ENCODE results near the gene ARHGEF9. TPM values are rescaled to one million over a fixed set of nuclear protein-coding genes. Genes with fewer than 3 reads are reported as not detected.

The ARHGEF9 gene
- total RNA-seq, 4 donors from 2014 or later, result 16.2 to 34.9 (median 24.4) TPM

DNA sequence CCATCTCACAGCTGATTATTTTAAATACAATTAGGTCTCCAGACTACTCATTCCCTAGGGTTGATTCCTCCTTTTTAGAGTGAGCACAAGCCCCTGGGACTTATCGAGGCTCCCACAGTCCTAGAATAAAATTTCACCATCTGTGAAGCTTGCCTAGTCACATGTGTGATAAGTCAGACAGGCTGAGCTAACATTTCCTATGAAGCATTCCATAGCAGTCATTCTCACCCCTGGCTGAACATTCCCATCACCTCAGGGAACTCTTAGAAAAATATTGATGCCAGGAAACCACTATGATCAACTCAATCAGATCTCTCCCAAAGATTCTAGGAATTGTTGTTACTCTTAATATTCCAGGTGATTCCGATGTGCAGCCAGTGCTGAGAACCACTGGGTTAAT is 37.7 kb downstream of the ARHGEF9 start:
- TF ChIP-seq, protein P1, sequence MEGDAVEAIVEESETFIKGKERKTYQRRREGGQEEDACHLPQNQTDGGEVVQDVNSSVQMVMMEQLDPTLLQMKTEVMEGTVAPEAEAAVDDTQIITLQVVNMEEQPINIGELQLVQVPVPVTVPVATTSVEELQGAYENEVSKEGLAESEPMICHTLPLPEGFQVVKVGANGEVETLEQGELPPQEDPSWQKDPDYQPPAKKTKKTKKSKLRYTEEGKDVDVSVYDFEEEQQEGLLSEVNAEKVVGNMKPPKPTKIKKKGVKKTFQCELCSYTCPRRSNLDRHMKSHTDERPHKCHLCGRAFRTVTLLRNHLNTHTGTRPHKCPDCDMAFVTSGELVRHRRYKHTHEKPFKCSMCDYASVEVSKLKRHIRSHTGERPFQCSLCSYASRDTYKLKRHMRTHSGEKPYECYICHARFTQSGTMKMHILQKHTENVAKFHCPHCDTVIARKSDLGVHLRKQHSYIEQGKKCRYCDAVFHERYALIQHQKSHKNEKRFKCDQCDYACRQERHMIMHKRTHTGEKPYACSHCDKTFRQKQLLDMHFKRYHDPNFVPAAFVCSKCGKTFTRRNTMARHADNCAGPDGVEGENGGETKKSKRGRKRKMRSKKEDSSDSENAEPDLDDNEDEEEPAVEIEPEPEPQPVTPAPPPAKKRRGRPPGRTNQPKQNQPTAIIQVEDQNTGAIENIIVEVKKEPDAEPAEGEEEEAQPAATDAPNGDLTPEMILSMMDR (IDR thresholded peaks at IDR 0.05), result no peak
- TF ChIP-seq POLR2A (IDR thresholded peaks at IDR 0.05), result no peak
- no peak overlapping the region for H3K27ac ChIP-seq
- H3K27me3 ChIP-seq, result no peaks in the 10 kb centered on the region
- H3K36me3 ChIP-seq, result no peaks in the 10 kb centered on the region
- no peak overlapping the region for H3K4me3 ChIP-seq
- no peaks in the 10 kb centered on the region for H3K4me1 ChIP-seq
- intact Hi-C loops (cut with DNase I; ENCODE audit: low total_unique reads), result no loop called here
- no peaks in the 10 kb centered on the region for H3K9me3 ChIP-seq
- no peak for DNase-seq

DNA sequence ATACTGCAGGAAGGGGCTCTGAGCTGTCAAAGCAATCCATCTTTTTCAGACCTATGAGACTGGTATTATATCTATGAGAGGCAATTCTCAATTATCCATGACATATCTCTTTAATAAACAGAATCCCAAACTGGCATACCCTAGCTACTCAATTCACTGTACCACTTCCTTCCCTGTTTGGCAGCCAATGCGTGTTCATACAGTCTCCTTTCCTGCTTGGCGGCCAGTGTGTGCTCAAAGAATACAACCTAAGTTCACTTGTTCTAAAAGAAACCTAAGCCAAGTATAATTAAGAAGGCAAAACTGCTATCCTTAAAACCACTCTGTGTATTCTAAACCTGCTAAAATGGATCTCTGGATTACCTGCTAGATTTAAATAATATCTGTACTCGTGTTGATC is 38.3 kb downstream of the ARHGEF9 start:
- TF ChIP-seq, protein P1 (IDR thresholded peaks at IDR 0.05), result no peak
- TF ChIP-seq POLR2A (IDR thresholded peaks at IDR 0.05), result no peak

DNA sequence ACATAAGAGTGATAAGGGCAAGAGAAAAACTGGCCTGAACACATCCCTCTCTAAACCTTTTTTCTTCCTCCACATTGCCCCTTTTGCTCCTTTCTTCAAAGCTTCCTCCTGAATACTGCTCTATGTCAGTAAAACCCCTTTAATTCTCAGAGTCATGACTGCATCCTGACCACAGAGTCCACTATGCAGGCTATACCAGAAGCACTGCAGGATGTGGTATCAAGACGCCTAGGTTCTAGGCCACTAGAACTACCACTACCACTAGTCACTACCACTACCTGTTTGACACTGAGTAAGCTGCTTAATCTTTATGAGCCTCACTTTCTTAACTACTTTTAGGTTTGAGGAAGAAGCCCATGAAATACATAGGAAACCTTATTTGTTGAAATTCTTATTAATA is 38.7 kb downstream of the ARHGEF9 start:
- no peak for DNase-seq
- no peak overlapping the region for H3K27ac ChIP-seq
- no peaks in the 10 kb centered on the region for H3K27me3 ChIP-seq
- H3K36me3 ChIP-seq, result no peaks in the 10 kb centered on the region
- no peaks in the 10 kb centered on the region for H3K4me1 ChIP-seq
- intact Hi-C loops (cut with DNase I; ENCODE audit: low total_unique reads), result no loop called here
- H3K9me3 ChIP-seq, result no peaks in the 10 kb centered on the region
- H3K4me3 ChIP-seq, result no peak overlapping the region
- TF ChIP-seq, protein P1 (IDR thresholded peaks at IDR 0.05), result no peak
- no peak for TF ChIP-seq POLR2A (IDR thresholded peaks at IDR 0.05)

More for the DNA sequence above, 38.3 kb downstream of the ARHGEF9 start:
- intact Hi-C loops (cut with DNase I; ENCODE audit: low total_unique reads), result no loop called here
- Histone ChIP-seq H3K36me3 (no peaks in the 10 kb centered on the region), H3K27ac (no peak overlapping the region), H3K4me3 (no peak overlapping the region), H3K9me3 (no peaks in the 10 kb centered on the region), H3K4me1 (no peaks in the 10 kb centered on the region), H3K27me3 (no peaks in the 10 kb centered on the region)
- no peak for DNase-seq

GRCh38 chrX:63744850-63745394 is 40.1 kb downstream of the ARHGEF9 start:
- H3K4me1 ChIP-seq, result no peaks in the 10 kb centered on the region
- no peaks in the 10 kb centered on the region for H3K27me3 ChIP-seq
- intact Hi-C loops (cut with DNase I; ENCODE audit: low total_unique reads), result no loop called here
- H3K4me3 ChIP-seq, result no peak overlapping the region
- H3K27ac ChIP-seq, result no peak overlapping the region
- no peak for DNase-seq
- no peak for TF ChIP-seq POLR2A (IDR thresholded peaks at IDR 0.05)
- TF ChIP-seq, protein P1 (IDR thresholded peaks at IDR 0.05), result no peak
- no peaks in the 10 kb centered on the region for H3K36me3 ChIP-seq
- no peaks in the 10 kb centered on the region for H3K9me3 ChIP-seq

DNA sequence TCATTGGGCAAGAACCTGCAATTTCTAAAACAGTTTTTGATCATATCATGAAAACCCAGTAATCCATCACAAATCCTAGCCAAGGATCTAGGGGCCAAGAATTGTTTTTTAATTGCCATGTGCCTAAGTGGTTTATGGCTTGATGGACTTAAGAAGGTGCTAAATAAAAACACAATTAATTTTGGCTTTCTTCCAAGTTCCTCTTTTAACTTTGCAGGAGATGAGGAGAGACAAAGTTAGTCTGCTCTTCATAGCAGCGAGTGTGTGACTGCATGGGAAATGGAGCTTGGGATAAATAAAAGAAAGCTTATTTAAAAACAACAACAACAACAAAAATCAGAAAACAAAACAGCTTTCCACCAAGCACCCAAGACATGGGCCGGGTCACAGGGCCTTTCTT is 41.4 kb downstream of the ARHGEF9 start:
- no peaks in the 10 kb centered on the region for H3K9me3 ChIP-seq
- H3K36me3 ChIP-seq, result no peaks in the 10 kb centered on the region
- H3K4me1 ChIP-seq, result no peaks in the 10 kb centered on the region
- no peak overlapping the region for H3K27ac ChIP-seq
- intact Hi-C loops (cut with DNase I; ENCODE audit: low total_unique reads), result no loop called here
- H3K27me3 ChIP-seq, result no peaks in the 10 kb centered on the region
- no peak for TF ChIP-seq POLR2A (IDR thresholded peaks at IDR 0.05)
- TF ChIP-seq, protein P1 (IDR thresholded peaks at IDR 0.05), result no peak
- H3K4me3 ChIP-seq, result no peak overlapping the region
- DNase-seq, result no peak

Data from uterus (tissue), 4 donors.